WERI-Rb-1 (cell line): ENCODE measurements around the gene TBC1D13.

Experiments
- DNase-seq: peaks from one replicate; pipeline ENCODE4 v3.0.0-alpha.2; 2020
- H3K27ac ChIP-seq: fragments of 250-450 bp; sonication (Bioruptor Pico); 2 replicates; pipeline ENCODE4 v1.5.1; 2020; ENCODE audit warnings: mild to moderate bottlenecking, moderate library complexity
- H3K27me3 ChIP-seq: fragments of 250-450 bp; sonication (Bioruptor Pico); 2 replicates; pipeline ENCODE4 v1.5.1; 2021; ENCODE audit warnings: mild to moderate bottlenecking, low read depth, moderate library complexity; ENCODE audit not compliant: insufficient read depth, severe bottlenecking
- H3K36me3 ChIP-seq: fragments of 250-450 bp; sonication (Bioruptor Pico); 2 replicates; pipeline ENCODE4 v1.5.1; 2020; ENCODE audit warnings: mild to moderate bottlenecking, moderate library complexity
- H3K4me3 ChIP-seq: 2 replicates; pipeline ENCODE4 v1.5.1; 2011; ENCODE audit warnings: low read depth, mild to moderate bottlenecking, control low read depth, low read length
- H3K9me3 ChIP-seq: fragments of 250-450 bp; sonication (Bioruptor Pico); 2 replicates; pipeline ENCODE4 v1.5.1; 2021; ENCODE audit warnings: mild to moderate bottlenecking, moderate library complexity; ENCODE audit not compliant: severe bottlenecking
- TF ChIP-seq, protein P1 (sequence below): IDR thresholded peaks from 2 replicates; pipeline ENCODE4 v1.5.1; 2011; ENCODE audit warnings: low read depth, mild to moderate bottlenecking, control low read depth, inconsistent platforms, low read length

Gene TBC1D13

DNA sequence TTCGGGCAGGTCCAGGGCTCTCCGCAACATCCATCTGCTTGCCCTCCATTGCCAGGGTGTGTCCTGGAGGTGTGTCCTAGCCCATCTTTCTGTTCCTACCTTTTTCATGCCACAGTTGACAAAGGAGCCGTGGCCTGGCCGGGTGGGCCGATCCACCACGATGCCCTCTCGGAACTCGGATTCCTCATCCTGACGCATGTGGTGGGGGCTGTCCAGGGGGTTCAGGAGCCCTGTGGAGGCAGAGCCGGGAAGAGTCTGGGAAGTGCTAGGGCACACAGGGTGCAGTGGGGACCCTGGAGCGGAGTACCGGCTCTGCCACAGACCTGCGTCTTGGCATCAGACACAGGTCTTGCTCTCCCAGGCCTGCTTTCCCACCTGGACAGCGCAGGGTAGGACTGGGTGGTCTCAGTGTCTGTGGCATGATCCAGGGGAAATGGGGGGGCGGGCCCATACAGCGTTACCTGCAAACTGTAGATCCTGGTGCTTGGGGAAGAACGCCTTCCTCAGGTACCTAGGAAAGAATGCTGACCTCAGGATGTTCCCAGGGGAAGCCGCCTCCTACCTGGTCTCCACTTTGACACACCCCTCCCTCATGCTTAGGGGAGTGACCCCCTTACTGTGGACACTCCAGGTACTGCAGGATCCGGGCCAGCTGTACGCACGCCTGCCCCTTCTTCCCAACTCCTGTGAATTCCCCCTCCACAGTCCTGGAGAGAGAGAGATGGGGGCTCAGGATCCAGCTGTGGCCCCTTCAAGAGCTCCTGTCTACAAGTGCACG lies 39.1 kb downstream of the TBC1D13 start:
- peaks cover 71% of the 10 kb centered on the region for H3K36me3 ChIP-seq
- TF ChIP-seq, protein P1, sequence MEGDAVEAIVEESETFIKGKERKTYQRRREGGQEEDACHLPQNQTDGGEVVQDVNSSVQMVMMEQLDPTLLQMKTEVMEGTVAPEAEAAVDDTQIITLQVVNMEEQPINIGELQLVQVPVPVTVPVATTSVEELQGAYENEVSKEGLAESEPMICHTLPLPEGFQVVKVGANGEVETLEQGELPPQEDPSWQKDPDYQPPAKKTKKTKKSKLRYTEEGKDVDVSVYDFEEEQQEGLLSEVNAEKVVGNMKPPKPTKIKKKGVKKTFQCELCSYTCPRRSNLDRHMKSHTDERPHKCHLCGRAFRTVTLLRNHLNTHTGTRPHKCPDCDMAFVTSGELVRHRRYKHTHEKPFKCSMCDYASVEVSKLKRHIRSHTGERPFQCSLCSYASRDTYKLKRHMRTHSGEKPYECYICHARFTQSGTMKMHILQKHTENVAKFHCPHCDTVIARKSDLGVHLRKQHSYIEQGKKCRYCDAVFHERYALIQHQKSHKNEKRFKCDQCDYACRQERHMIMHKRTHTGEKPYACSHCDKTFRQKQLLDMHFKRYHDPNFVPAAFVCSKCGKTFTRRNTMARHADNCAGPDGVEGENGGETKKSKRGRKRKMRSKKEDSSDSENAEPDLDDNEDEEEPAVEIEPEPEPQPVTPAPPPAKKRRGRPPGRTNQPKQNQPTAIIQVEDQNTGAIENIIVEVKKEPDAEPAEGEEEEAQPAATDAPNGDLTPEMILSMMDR = peak; percentile 47
- H3K27ac ChIP-seq = no peak overlapping the region
- no peaks in the 10 kb centered on the region for H3K9me3 ChIP-seq
- H3K4me3 ChIP-seq = no peak overlapping the region
- no peaks in the 10 kb centered on the region for H3K27me3 ChIP-seq
- DNase-seq = peak; percentile 63

DNA sequence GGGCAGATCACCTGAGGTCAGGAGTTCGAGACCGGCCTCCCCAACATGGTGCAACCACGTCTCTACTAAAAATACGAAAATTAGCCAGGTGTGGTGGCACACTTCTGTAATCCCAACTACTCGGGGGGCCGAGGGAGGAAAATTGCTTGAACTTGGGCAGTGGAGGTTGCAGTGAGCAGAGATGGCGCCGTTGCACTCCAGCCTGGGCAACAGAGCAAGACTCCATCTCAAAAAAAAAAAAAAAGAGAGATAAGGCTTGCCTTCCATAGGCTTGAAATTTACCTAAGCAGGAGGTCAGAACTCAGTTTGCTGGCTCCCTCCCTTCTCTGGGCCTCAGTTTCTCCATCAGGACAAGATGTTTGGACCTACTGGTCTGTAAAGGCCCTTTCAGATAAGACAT lies 41.2 kb downstream of the TBC1D13 start:
- no peak for DNase-seq
- Histone ChIP-seq H3K36me3 (peaks cover 61% of the 10 kb centered on the region), H3K27ac (no peak overlapping the region), H3K27me3 (no peaks in the 10 kb centered on the region), H3K9me3 (no peaks in the 10 kb centered on the region), H3K4me3 (no peak overlapping the region)
- TF ChIP-seq, protein P1 = no peak

- H3K27me3 ChIP-seq = no peaks in the 10 kb centered on the region
- peak overlapping the region; percentile 75 for H3K27ac ChIP-seq
- TF ChIP-seq, protein P1 = no peak
- DNase-seq = no peak
- H3K36me3 ChIP-seq = peaks cover 59% of the 10 kb centered on the region
- no peaks in the 10 kb centered on the region for H3K9me3 ChIP-seq
- peak overlapping the region; percentile 89 for H3K4me3 ChIP-seq
Measured at GRCh38 chr9:128828719-128829452, 41.8 kb downstream of the TBC1D13 start.

- Histone ChIP-seq H3K4me3 (peak within 1 kb of the TSS; percentile 89), H3K27me3 (no peaks in the 10 kb centered on the region), H3K9me3 (no peaks in the 10 kb centered on the region), H3K36me3 (peaks cover 52% of the 10 kb centered on the region), H3K27ac (peak within 1 kb of the TSS; percentile 75)
- DNase-seq = peak; percentile 98
- TF ChIP-seq, protein P1 = no peak
Measured at GRCh38 chr9:128829477-128830251, 42.6 kb downstream of the TBC1D13 start, which contains the start of gene SPOUT1. Gene SPOUT1, minus strand, starts transcription at chr9:128829794. Its CDS starts 14 bp downstream, at chr9:128829780.

DNA sequence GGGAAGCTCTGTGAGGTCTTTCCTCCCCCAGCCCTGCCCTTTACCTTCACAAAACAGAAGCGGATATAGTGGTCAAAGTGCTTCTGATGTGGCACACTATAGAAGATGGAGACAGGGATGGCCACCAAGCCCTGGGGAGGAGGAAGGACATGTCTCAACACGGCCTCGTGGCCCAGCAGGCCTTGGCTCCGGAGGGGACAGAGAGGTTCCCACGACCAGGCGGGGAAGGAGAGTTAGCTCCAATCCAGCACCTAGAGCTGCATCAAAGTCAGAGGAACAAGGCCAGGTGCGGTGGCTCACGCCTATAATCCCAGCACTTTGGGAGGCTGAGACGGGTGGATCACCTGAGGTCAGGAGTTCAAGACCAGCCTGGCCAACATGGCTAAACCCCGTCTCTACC lies 46.6 kb downstream of the TBC1D13 start:
- no peak for DNase-seq
- TF ChIP-seq, protein P1 = no peak
- Histone ChIP-seq H3K27me3 (no peaks in the 10 kb centered on the region), H3K36me3 (peaks cover 23% of the 10 kb centered on the region), H3K4me3 (no peak overlapping the region), H3K27ac (peak overlapping the region; percentile 6; the same call in 1 of the 2 replicates), H3K9me3 (no peaks in the 10 kb centered on the region)
